H1 (cell line): Measurements from ENCODE around the gene HBA2. TPM values are rescaled to one million over a fixed set of nuclear protein-coding genes. Genes with fewer than 3 reads are reported as not detected.

Experiments
- CTCF ChIA-PET: fragments of 300-600 bp; sonication (Branson Sonifier 250); formaldehyde crosslinking; loops from one replicate; lab custom pipeline; 2021; ENCODE audit not compliant: partially characterized antibody; lab: Charles Lee
- POLR2A ChIA-PET: fragments of 300-600 bp; sonication (Branson Sonifier 250); formaldehyde crosslinking; loops from one replicate; lab custom pipeline; 2021; ENCODE audit warnings: inconsistent platforms; ENCODE audit not compliant: partially characterized antibody; lab: Charles Lee
- DNase-seq, 2 experiments: peaks; one replicate each; pipeline versions ENCODE4 v3.0.0 to v3.0.0-alpha.2; 2010 to 2022; ENCODE audit warnings: low spot score in 2 of 2, low read depth in 1 of 2, mixed read lengths in 1 of 2
- FAIRE-seq: peaks from 2 replicates; lab custom pipeline; 2011; peaks lifted over from hg19 to GRCh38; lab: Jason Lieb, UNC
- H2AFZ ChIP-seq: 2 replicates; pipeline ENCODE4 v1.8.1; 2012; ENCODE audit warnings: low read length, inconsistent platforms
- H2AK5ac ChIP-seq: 2 replicates; pipeline ENCODE4 v1.6.1; 2013; ENCODE audit warnings: low read depth, low read length
- H2BK120ac ChIP-seq: replicated peaks from 2 replicates; pipeline ENCODE3; 2013; ENCODE audit warnings: low read depth, low read length, inconsistent platforms
- H2BK12ac ChIP-seq: 2 replicates; pipeline ENCODE4 v1.6.1; 2013; ENCODE audit warnings: low read depth, low read length
- H2BK15ac ChIP-seq: 2 replicates; pipeline ENCODE4 v1.6.1; 2013; ENCODE audit warnings: low read length
- H2BK20ac ChIP-seq: 2 replicates; pipeline ENCODE4 v1.6.1; 2013; ENCODE audit warnings: low read length
- H2BK5ac ChIP-seq: 2 replicates; pipeline ENCODE4 v1.6.1; 2013; ENCODE audit warnings: low read depth, low read length
- H3K14ac ChIP-seq: 2 replicates; pipeline ENCODE4 v1.6.1; 2013; ENCODE audit warnings: inconsistent platforms; ENCODE audit not compliant: insufficient read length
- H3K18ac ChIP-seq: 2 replicates; pipeline ENCODE4 v1.6.1; 2013; ENCODE audit warnings: low read length; ENCODE audit errors: extremely low read depth
- H3K23ac ChIP-seq: 2 replicates; pipeline ENCODE4 v1.6.1; 2013; ENCODE audit warnings: inconsistent platforms; ENCODE audit not compliant: insufficient read length
- H3K23me2 ChIP-seq: 2 replicates; pipeline ENCODE4 v1.6.1; 2013; ENCODE audit warnings: low read depth, low read length
- H3K27ac ChIP-seq: 2 replicates; pipeline ENCODE4 v1.6.1; 2011; ENCODE audit warnings: low read depth, low read length, inconsistent platforms
- H3K27me3 ChIP-seq, 4 experiments: replicated peaks in 1 of 4; 1 replicate in 1 of 4; 2 replicates in 3 of 4; pipeline versions ENCODE4 v1.6.1 to v1.8.1; 2011 to 2013; ENCODE audit warnings: low read length in 3 of 4, mild to moderate bottlenecking in 3 of 4, inconsistent platforms in 2 of 4, mixed read lengths in 2 of 4, moderate library complexity in 1 of 4; ENCODE audit not compliant: control insufficient read depth in 3 of 4, insufficient read depth in 3 of 4; ENCODE audit errors: extremely low read depth in 1 of 4
- H3K36me3 ChIP-seq, 4 experiments: 2 replicates each; pipeline versions ENCODE4 v1.6.1 to v1.8.1; 2011 to 2013; ENCODE audit warnings: mild to moderate bottlenecking in 4 of 4, low read length in 3 of 4, moderate library complexity in 2 of 4, control low read depth in 1 of 4, inconsistent platforms in 1 of 4; ENCODE audit not compliant: insufficient read depth in 4 of 4, control insufficient read depth in 2 of 4
- H3K4ac ChIP-seq: replicated peaks from 2 replicates; pipeline ENCODE3; 2013; ENCODE audit warnings: low read length, low read depth, mixed read lengths, inconsistent platforms; ENCODE audit not compliant: insufficient read length
- H3K4me1 ChIP-seq, 4 experiments: replicated peaks in 1 of 4; 1 replicate in 1 of 4; 2 replicates in 3 of 4; pipeline versions ENCODE4 v1.6.1 to v1.8.1; 2011 to 2013; ENCODE audit warnings: low read length in 3 of 4, inconsistent platforms in 2 of 4, mixed read lengths in 1 of 4; ENCODE audit not compliant: insufficient read depth in 4 of 4, control insufficient read depth in 3 of 4
- H3K4me2 ChIP-seq, 2 experiments: 2 replicates each; pipeline versions ENCODE4 v1.6.1 to v1.8.1; 2011 to 2013; ENCODE audit warnings: low read depth in 2 of 2, low read length in 2 of 2, control low read depth in 1 of 2, inconsistent platforms in 1 of 2, mild to moderate bottlenecking in 1 of 2; ENCODE audit not compliant: insufficient read depth in 1 of 2
- H3K4me3 ChIP-seq, 4 experiments: fragments of 200-600, 300-600 bp in 1 of 4; sonication (generic), shearing (Covaris generic), sonication (Bioruptor Twin) in 1 of 4; 2 replicates each; pipeline versions ENCODE4 v1.5.1 to v1.8.1; 2011 to 2016; ENCODE audit warnings: low read length in 4 of 4, low read depth in 3 of 4, control low read depth in 2 of 4, inconsistent platforms in 2 of 4, mild to moderate bottlenecking in 2 of 4, mixed read lengths in 1 of 4, moderate library complexity in 1 of 4; ENCODE audit not compliant: insufficient read depth in 2 of 4; ENCODE audit errors: extremely low read depth in 1 of 4
- H3K56ac ChIP-seq: replicated peaks from 2 replicates; pipeline ENCODE3; 2013; ENCODE audit warnings: low read depth, mild to moderate bottlenecking, mixed read lengths, low read length, inconsistent platforms; ENCODE audit not compliant: insufficient read length
- H3K79me1 ChIP-seq: 2 replicates; pipeline ENCODE4 v1.6.1; 2013; ENCODE audit warnings: low read depth, low read length, control low read depth
- H3K79me2 ChIP-seq, 2 experiments: 2 replicates each; pipeline versions ENCODE4 v1.6.1 to v1.8.1; 2012 to 2013; ENCODE audit warnings: low read length in 2 of 2, mild to moderate bottlenecking in 2 of 2, inconsistent platforms in 1 of 2; ENCODE audit not compliant: insufficient read depth in 2 of 2, control insufficient read depth in 1 of 2
- H3K9ac ChIP-seq, 4 experiments: replicated peaks in 1 of 4; 1 replicate in 1 of 4; 2 replicates in 3 of 4; pipeline versions ENCODE4 v1.6.1 to v1.8.1; 2011 to 2013; ENCODE audit warnings: low read depth in 3 of 4, low read length in 3 of 4, control low read depth in 2 of 4, mild to moderate bottlenecking in 2 of 4, moderate library complexity in 2 of 4, inconsistent platforms in 1 of 4; ENCODE audit errors: extremely low read depth in 1 of 4
- H3K9me3 ChIP-seq, 2 experiments: 2 replicates each; pipeline versions ENCODE4 v1.6.1 to v1.8.1; 2012 to 2013; ENCODE audit warnings: mild to moderate bottlenecking in 2 of 2, moderate library complexity in 2 of 2, control low read depth in 1 of 2, inconsistent platforms in 1 of 2, low read depth in 1 of 2, low read length in 1 of 2, mixed read lengths in 1 of 2; ENCODE audit not compliant: insufficient read depth in 2 of 2
- H4K20me1 ChIP-seq, 2 experiments: replicated peaks in 1 of 2; 2 replicates each; pipeline versions ENCODE3 to v1.8.1; 2011 to 2013; ENCODE audit warnings: inconsistent platforms in 2 of 2, low read length in 2 of 2, mild to moderate bottlenecking in 1 of 2; ENCODE audit not compliant: insufficient read depth in 2 of 2, control insufficient read depth in 1 of 2
- H4K5ac ChIP-seq: 2 replicates; pipeline ENCODE4 v1.6.1; 2013; ENCODE audit warnings: low read length, low read depth, mixed read lengths, inconsistent platforms; ENCODE audit not compliant: insufficient read length
- H4K8ac ChIP-seq: 2 replicates; pipeline ENCODE4 v1.8.0; 2013; ENCODE audit warnings: mild to moderate bottlenecking, moderate library complexity, low read length, inconsistent platforms; ENCODE audit not compliant: insufficient read depth; ENCODE audit errors: extremely low read depth
- H4K91ac ChIP-seq: replicated peaks from 2 replicates; pipeline ENCODE3; 2013; ENCODE audit warnings: low read length, mixed read lengths, inconsistent platforms; ENCODE audit not compliant: insufficient read length
- JUN ChIP-seq: IDR thresholded peaks from 2 replicates; pipeline ENCODE4 v1.6.1; 2011; ENCODE audit warnings: low read depth, mild to moderate bottlenecking, improper control_type of control experiment, low read length
- JUND ChIP-seq: IDR thresholded peaks from 2 replicates; pipeline ENCODE4 v1.6.1; 2011; ENCODE audit warnings: mild to moderate bottlenecking, improper control_type of control experiment, low read length
- POLR2A ChIP-seq, 2 experiments: IDR thresholded peaks; 1 replicate in 1 of 2; 2 replicates in 1 of 2; pipeline ENCODE4 v1.6.1; 2011; ENCODE audit warnings: low read depth in 2 of 2, low read length in 2 of 2, mild to moderate bottlenecking in 2 of 2; ENCODE audit errors: control extremely low read depth in 1 of 2
- RAD21 ChIP-seq, 2 experiments: IDR thresholded peaks in 1 of 2; conservative IDR thresholded peaks in 1 of 2; 2 replicates each; pipeline ENCODE4 v1.6.1; 2011; ENCODE audit warnings: low read depth in 2 of 2, low read length in 2 of 2, improper control_type of control experiment in 1 of 2, inconsistent platforms in 1 of 2, mild to moderate bottlenecking in 1 of 2, moderate library complexity in 1 of 2
- RFX5 ChIP-seq: IDR thresholded peaks from 2 replicates; pipeline ENCODE4 v1.6.1; 2011; ENCODE audit warnings: low read depth, low read length, improper control_type of control experiment, borderline replicate concordance
- RXRA ChIP-seq: IDR thresholded peaks from 2 replicates; pipeline ENCODE4 v1.6.1; 2011; ENCODE audit warnings: low read depth, mild to moderate bottlenecking, low read length, moderate library complexity; ENCODE audit not compliant: insufficient read depth
- TCF12 ChIP-seq: IDR thresholded peaks from 2 replicates; pipeline ENCODE4 v1.6.1; 2011; ENCODE audit warnings: low read depth, mild to moderate bottlenecking, low read length
- WGBS, 2 experiments: shearing (Covaris generic) in 1 of 2; methylation state at CpG; one replicate each; pipeline versions ENCODE4 v1.1.6 to v1.1.7; 2013 to 2015; ENCODE audit warnings: low lambda C conversion rate in 2 of 2, mixed read lengths in 2 of 2, inconsistent platforms in 1 of 2, low coverage in 1 of 2, missing lambda C conversion rate in 1 of 2; ENCODE audit not compliant: insufficient replicate concordance in 2 of 2, insufficient coverage in 1 of 2, insufficient read length in 1 of 2; ENCODE audit errors: extremely low coverage in 1 of 2, missing lambda C conversion rate in 1 of 2; 5-methylcytosine and 5-hydroxymethylcytosine counted together
- polyA plus RNA-seq, 7 experiments: library from polyadenylated mRNA; depleted of rRNA in 3 of 7; stranded (reverse) in 5 of 7; unstranded in 2 of 7; fragments of >200 nt in 5 of 7; fragments of 200-250 nt in 2 of 7; gene quantifications; 1 replicate in 5 of 7; 2 replicates in 1 of 7; 4 replicates in 1 of 7; pipeline versions ENCODE4 v1.2.1 to v1.2.3, GENCODE V29; 2011 to 2013; ENCODE audit warnings: missing spikeins in 2 of 7, mixed read lengths in 2 of 7
- total RNA-seq: library from RNA; stranded (reverse); fragmentation: NEBNext Ultra II Directional; extraction: Animal tissue kit (Norgen Biotek cat#: 25700); gene quantifications from 2 replicates; pipeline ENCODE4 v1.2.1, GENCODE V29; 2021
- TF ChIP-seq, protein P1 (sequence below): IDR thresholded peaks from 2 replicates; pipeline ENCODE4 v1.6.1; 2012; ENCODE audit warnings: inconsistent platforms
- TF ChIP-seq, protein P2 (sequence below): IDR thresholded peaks from 2 replicates; pipeline ENCODE4 v1.6.1; 2012; ENCODE audit warnings: low read length, inconsistent platforms

HBA2 gene
- total and polyA plus RNA-seq, 2 of the 8 experiments (the other 6 are each of a cell fraction or from before 2014, with no cell fraction given) = 6.1 TPM; not detected in 1

DNA sequence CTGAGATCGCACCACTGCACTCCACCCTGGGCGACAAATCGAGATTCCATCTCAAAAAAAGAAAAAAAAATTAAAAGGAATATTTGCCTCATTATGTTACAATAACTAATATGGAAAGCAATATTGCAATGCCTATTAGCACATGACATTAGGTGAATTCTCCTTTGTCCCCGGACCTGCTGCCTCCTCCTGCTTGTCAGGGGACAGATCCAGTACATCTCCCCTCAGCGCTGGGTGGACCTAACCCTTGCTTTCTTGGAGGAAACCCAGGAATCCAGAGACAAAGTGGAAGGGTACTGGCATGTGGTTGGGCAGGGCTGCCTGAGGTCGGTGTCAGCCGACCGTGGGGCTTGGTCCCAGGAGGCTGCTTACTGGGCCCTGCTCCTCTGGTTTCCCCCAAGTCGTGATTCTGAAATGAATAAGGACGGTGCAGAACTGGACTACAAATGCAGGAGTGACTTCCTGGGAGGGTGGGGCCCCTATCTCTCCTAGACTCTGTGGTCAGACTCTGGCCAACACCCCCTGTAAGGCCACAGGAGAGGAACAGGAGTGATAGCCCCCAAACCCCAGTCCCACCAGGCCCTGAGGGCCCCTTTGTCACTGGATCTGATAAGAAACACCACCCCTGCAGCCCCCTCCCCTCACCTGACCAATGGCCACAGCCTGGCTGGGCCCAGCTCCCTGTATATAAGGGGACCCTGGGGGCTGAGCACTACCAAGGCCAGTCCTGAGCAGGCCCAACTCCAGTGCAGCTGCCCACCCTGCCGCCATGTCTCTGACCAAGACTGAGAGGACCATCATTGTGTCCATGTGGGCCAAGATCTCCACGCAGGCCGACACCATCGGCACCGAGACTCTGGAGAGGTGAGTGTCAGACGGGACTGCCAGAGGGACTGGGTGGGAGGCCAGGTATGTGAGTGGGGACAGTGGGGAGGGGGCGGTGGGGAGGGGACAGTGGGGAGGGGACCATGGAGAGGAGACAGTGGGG is 20.2 kb upstream of the HBA2 start, which contains the start of gene HBZ:
HBZ (plus strand) TSS at position 504 of the 988 bp plus-strand sequence; CDS start at position 770, 266 bp downstream.
- no peak within 1 kb of the TSS for H3K4me2 ChIP-seq
- peaks cover 7% of the 10 kb centered on the region; the same call in 1 of the 2 replicates for H3K23me2 ChIP-seq
- H3K4me3 ChIP-seq = no peak within 1 kb of the TSS
- no peak within 1 kb of the TSS for H3K18ac ChIP-seq
- CTCF ChIA-PET = interaction anchor here (1.3 to 3.1 kb wide), 2 partner anchors 11 to 35 kb away, joined by 4 to 18 read pairs; no protein-coding TSS in a partner anchor
- no peak within 1 kb of the TSS for H4K5ac ChIP-seq
- no peak within 1 kb of the TSS for H2BK20ac ChIP-seq
- H4K8ac ChIP-seq = no peak within 1 kb of the TSS; the same call in 1 of the 2 replicates
- DNase-seq (no peak), FAIRE-seq (no peak)
- H3K4me1 ChIP-seq = peaks cover 0 to 2% (median 0%) of the 10 kb centered on the region in 4 experiments; a peak in 2 of 7 replicates
- H3K27ac ChIP-seq = no peak within 1 kb of the TSS
- H3K79me1 ChIP-seq = no peaks in the 10 kb centered on the region
- no peak within 1 kb of the TSS for H2BK12ac ChIP-seq
- H3K9ac ChIP-seq = no peak within 1 kb of the TSS
- no peak within 1 kb of the TSS for H2AK5ac ChIP-seq
- no peaks in the 10 kb centered on the region for H4K20me1 ChIP-seq
- POLR2A ChIA-PET = interaction anchor here (0.5 kb wide), 1 partner anchor 82 kb away, joined by 3 read pairs; the partner anchor contains the start of gene FAM234A
- no peak within 1 kb of the TSS for H2BK15ac ChIP-seq
- no peak within 1 kb of the TSS for H3K4ac ChIP-seq
- H2AFZ ChIP-seq = no peak within 1 kb of the TSS
- no peak within 1 kb of the TSS for H2BK120ac ChIP-seq
- H3K14ac ChIP-seq = no peak within 1 kb of the TSS
- no peaks in the 10 kb centered on the region for H3K79me2 ChIP-seq
- H4K91ac ChIP-seq = no peak within 1 kb of the TSS
- H3K9me3 ChIP-seq = no peaks in the 10 kb centered on the region
- H2BK5ac ChIP-seq = no peak within 1 kb of the TSS
- no peaks in the 10 kb centered on the region for H3K36me3 ChIP-seq
- no peak within 1 kb of the TSS for H3K23ac ChIP-seq
- peaks cover 2 to 38% (median 29%) of the 10 kb centered on the region in 4 experiments for H3K27me3 ChIP-seq
- H3K56ac ChIP-seq = no peak within 1 kb of the TSS
- 89% methylated on average over 15 of the region's 17 CpGs; no CpG with 5 or more reads in 1 of the 2 experiments for WGBS, 2 experiments
- no peak for TF ChIP-seq RXRA
- no peak for TF ChIP-seq RAD21 (IDR thresholded peaks at IDR 0.05 in 1 of 2, conservative IDR thresholded peaks at IDR 0.05 in 1 of 2; ENCODE audit: low read depth in 2 of 2, low read length in 2 of 2)
- TF ChIP-seq TCF12 = no peak
- TF ChIP-seq POLR2A (IDR thresholded peaks at IDR 0.05; ENCODE audit: control extremely low read depth in 1 of 2, low read depth in 2 of 2, low read length in 2 of 2) = no peak
- TF ChIP-seq, protein P1, sequence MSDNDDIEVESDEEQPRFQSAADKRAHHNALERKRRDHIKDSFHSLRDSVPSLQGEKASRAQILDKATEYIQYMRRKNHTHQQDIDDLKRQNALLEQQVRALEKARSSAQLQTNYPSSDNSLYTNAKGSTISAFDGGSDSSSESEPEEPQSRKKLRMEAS = no peak
- TF ChIP-seq RFX5 = no peak
- no peak for TF ChIP-seq JUND
- TF ChIP-seq, protein P2, sequence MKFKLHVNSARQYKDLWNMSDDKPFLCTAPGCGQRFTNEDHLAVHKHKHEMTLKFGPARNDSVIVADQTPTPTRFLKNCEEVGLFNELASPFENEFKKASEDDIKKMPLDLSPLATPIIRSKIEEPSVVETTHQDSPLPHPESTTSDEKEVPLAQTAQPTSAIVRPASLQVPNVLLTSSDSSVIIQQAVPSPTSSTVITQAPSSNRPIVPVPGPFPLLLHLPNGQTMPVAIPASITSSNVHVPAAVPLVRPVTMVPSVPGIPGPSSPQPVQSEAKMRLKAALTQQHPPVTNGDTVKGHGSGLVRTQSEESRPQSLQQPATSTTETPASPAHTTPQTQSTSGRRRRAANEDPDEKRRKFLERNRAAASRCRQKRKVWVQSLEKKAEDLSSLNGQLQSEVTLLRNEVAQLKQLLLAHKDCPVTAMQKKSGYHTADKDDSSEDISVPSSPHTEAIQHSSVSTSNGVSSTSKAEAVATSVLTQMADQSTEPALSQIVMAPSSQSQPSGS = no peak
- no peak for TF ChIP-seq JUN
